Ovary (tissue), 9 donors: ENCODE data around the gene MAT2B. TPM values are rescaled to one million over a fixed set of nuclear protein-coding genes. Genes with fewer than 3 reads are reported as not detected.

Experiments used
- DNase-seq, 5 donors: peaks; one replicate each; pipeline ENCODE4 v3.0.0-alpha.2; 2019 to 2020
- H3K27ac ChIP-seq, 2 donors: fragments of 200-600 bp; one replicate each; pipeline versions ENCODE4 v1.5.1 to v1.8.0; 2019 to 2022
- H3K27me3 ChIP-seq: fragments of 200-600 bp; one replicate; pipeline ENCODE4 v1.8.0; 2022
- H3K36me3 ChIP-seq: fragments of 200-600 bp; sonication (generic); one replicate; pipeline ENCODE4 v1.5.1; 2019
- H3K4me1 ChIP-seq: one replicate; pipeline ENCODE4 v1.8.1; 2013; ENCODE audit warnings: mild to moderate bottlenecking, moderate library complexity; ENCODE audit not compliant: insufficient read depth
- H3K4me3 ChIP-seq: fragments of 200-600 bp; sonication (generic); one replicate; pipeline ENCODE4 v1.5.1; 2017
- H3K9me3 ChIP-seq, 2 donors: fragments of 200-600 bp in 1 of 2; sonication (generic) in 1 of 2; one replicate each; pipeline versions ENCODE4 v1.5.1 to v1.8.1; 2013 to 2019; ENCODE audit warnings: mild to moderate bottlenecking in 1 of 2, moderate library complexity in 1 of 2
- EP300 ChIP-seq: sonication (generic); formaldehyde crosslinking; IDR thresholded peaks from one replicate; pipeline ENCODE4 v1.6.1; 2017; ENCODE audit warnings: antibody characterized with exemption
- POLR2A ChIP-seq: fragments of 450-650 bp; IDR thresholded peaks from one replicate; pipeline ENCODE4 v1.6.1; 2017; ENCODE audit warnings: antibody characterized with exemption, mild to moderate bottlenecking, moderate library complexity
- WGBS, 3 donors: extraction: QIAGEN DNeasy Blood & Tissue Kit in 1 of 3; methylation state at CpG; one replicate each; pipeline versions ENCODE4 v1.1.5 to v1.1.7; 2013 to 2017; 5-methylcytosine and 5-hydroxymethylcytosine counted together
- intact Hi-C, 4 donors: fragments of 100-400 bp; cut with DNase I; formaldehyde crosslinking; loops; one replicate each; pipeline versions ENCODE4 v1.11.0 to v1.15.1; 2022 to 2023
- polyA plus RNA-seq, 2 donors: library from polyadenylated mRNA; stranded (reverse); fragments of 200-250 nt in 1 of 2; fragments of 350-450 nt in 1 of 2; fragmentation: Illumina TruSeq in 1 of 2; extraction: RNeasy Lipid Tissue Mini Kit (QIAGEN cat#74804) in 1 of 2; gene quantifications; one replicate each; pipeline ENCODE4 v1.2.3, GENCODE V29; 2013 to 2014
- total RNA-seq, 7 donors: library from RNA; depleted of rRNA in 2 of 7; stranded (reverse); fragments of >200 nt in 2 of 7; fragmentation: NEBNext Ultra II Directional in 3 of 7; extraction: Animal tissue kit (Norgen Biotek cat#: 25700) in 3 of 7; gene quantifications; one replicate each; pipeline versions ENCODE4 v1.1.0 to v1.2.4, GENCODE V29; 2016 to 2023
- TF ChIP-seq, protein P1 (sequence below), 3 donors: fragments of 450-650 bp in 2 of 3; fragments of 200-600 bp in 1 of 3; IDR thresholded peaks; one replicate each; pipeline versions ENCODE4 v1.5.1 to v1.8.0; 2016 to 2022; ENCODE audit warnings: antibody characterized with exemption in 3 of 3, mild to moderate bottlenecking in 1 of 3
- donor health status: DM: no; HTN: no; CAD: no; lungs with moderate emphysema.
- donor health status: DM: no; HTN: no; CAD: no.
- donor health status: Bipolar disorder and iron deficiency.
- donor health status: DM: yes; HTN: yes; CAD: no.
- donor health status: DM: no; HTN: no; CAD: no.
- donor health status: DM: yes; HTN: yes; CAD: no.

MAT2B gene
- total and polyA plus RNA-seq, 9 donors = 46.6 to 83.0 (median 57.1) TPM

DNA sequence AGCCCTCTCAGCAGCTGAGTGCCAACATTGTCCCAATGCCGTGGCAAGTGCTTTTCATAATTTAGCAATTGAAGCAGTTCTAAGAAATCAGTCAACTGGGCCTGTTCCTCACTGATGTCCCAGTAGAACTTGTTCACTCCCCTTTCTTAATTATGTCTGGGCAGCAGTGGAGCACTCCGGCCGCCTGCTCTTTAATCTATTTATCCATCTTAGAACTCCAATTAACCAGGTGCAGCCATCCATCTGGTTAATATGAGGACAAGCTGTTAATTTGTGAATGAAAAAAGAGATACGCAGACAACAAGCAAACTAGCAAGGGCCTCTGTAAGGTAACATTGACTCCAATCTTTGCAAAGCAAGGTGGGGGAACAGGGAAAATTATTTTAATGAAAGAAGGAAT is 39.4 kb downstream of the MAT2B start:
- H3K4me1 ChIP-seq = no peaks in the 10 kb centered on the region
- no peak overlapping the region for H3K27ac ChIP-seq
- H3K36me3 ChIP-seq = no peaks in the 10 kb centered on the region
- TF ChIP-seq POLR2A = no peak
- TF ChIP-seq EP300 = no peak
- TF ChIP-seq, protein P1, sequence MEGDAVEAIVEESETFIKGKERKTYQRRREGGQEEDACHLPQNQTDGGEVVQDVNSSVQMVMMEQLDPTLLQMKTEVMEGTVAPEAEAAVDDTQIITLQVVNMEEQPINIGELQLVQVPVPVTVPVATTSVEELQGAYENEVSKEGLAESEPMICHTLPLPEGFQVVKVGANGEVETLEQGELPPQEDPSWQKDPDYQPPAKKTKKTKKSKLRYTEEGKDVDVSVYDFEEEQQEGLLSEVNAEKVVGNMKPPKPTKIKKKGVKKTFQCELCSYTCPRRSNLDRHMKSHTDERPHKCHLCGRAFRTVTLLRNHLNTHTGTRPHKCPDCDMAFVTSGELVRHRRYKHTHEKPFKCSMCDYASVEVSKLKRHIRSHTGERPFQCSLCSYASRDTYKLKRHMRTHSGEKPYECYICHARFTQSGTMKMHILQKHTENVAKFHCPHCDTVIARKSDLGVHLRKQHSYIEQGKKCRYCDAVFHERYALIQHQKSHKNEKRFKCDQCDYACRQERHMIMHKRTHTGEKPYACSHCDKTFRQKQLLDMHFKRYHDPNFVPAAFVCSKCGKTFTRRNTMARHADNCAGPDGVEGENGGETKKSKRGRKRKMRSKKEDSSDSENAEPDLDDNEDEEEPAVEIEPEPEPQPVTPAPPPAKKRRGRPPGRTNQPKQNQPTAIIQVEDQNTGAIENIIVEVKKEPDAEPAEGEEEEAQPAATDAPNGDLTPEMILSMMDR (IDR thresholded peaks at IDR 0.05) = no peak
- no peaks in the 10 kb centered on the region for H3K9me3 ChIP-seq
- H3K4me3 ChIP-seq = no peak overlapping the region
- DNase-seq = no peak
- H3K27me3 ChIP-seq = no peaks in the 10 kb centered on the region
- WGBS, 3 donors = 92 to 96% (median 96%) methylated on average over 4 of the region's 4 CpGs
- intact Hi-C loops = no loop called here

GRCh38 chr5:163548649-163549048 is 43.2 kb downstream of the MAT2B start:
- 78 to 87% (median 79%) methylated on average over 5 of the region's 5 CpGs for WGBS, 3 donors
- H3K9me3 ChIP-seq = no peaks in the 10 kb centered on the region
- no peaks in the 10 kb centered on the region for H3K4me1 ChIP-seq
- intact Hi-C loops = no loop called here
- no peak for DNase-seq
- no peak overlapping the region for H3K4me3 ChIP-seq
- TF ChIP-seq EP300 = no peak
- no peak for TF ChIP-seq POLR2A
- TF ChIP-seq, protein P1 (IDR thresholded peaks at IDR 0.05) = no peak
- H3K27me3 ChIP-seq = no peaks in the 10 kb centered on the region
- H3K36me3 ChIP-seq = no peaks in the 10 kb centered on the region
- H3K27ac ChIP-seq = no peak overlapping the region

GRCh38 chr5:163551156-163551555 is 45.7 kb downstream of the MAT2B start:
- no peak overlapping the region for H3K4me3 ChIP-seq
- TF ChIP-seq, protein P1 (IDR thresholded peaks at IDR 0.05) = no peak
- TF ChIP-seq POLR2A = no peak
- TF ChIP-seq EP300 = no peak
- H3K9me3 ChIP-seq = no peaks in the 10 kb centered on the region

GRCh38 chr5:163552536-163552935 is 47.1 kb downstream of the MAT2B start:
- no peaks in the 10 kb centered on the region for H3K9me3 ChIP-seq
- H3K4me1 ChIP-seq = no peaks in the 10 kb centered on the region
- no peaks in the 10 kb centered on the region for H3K36me3 ChIP-seq
- H3K27me3 ChIP-seq = no peaks in the 10 kb centered on the region
- no peak overlapping the region for H3K27ac ChIP-seq
- no peak for DNase-seq
- WGBS, 3 donors = 93 to 100% (median 95%) methylated on average over 1 of the region's 1 CpG
- H3K4me3 ChIP-seq = no peak overlapping the region
- intact Hi-C loops = no loop called here
- TF ChIP-seq POLR2A (no peak), EP300 (no peak)
- TF ChIP-seq, protein P1 (IDR thresholded peaks at IDR 0.05) = no peak

More at GRCh38 chr5:163551156-163551555, 45.7 kb downstream of the MAT2B start:
- 90 to 97% (median 93%) methylated on average over 3 of the region's 3 CpGs for WGBS, 3 donors
- Histone ChIP-seq H3K27me3 (no peaks in the 10 kb centered on the region), H3K36me3 (no peaks in the 10 kb centered on the region), H3K27ac (no peak overlapping the region), H3K4me1 (no peaks in the 10 kb centered on the region)
- intact Hi-C loops = no loop called here
- no peak for DNase-seq
